NCI-H524 treated with DMSO at 0.1 percent for 48 hours (cell line): ENCODE results near the gene UBE2L3.
"Not testable (repeated sequence)": the region's sequence is repeated elsewhere in the genome, so short reads cannot be mapped to it uniquely, and the experiment has no call there.

Experiments used
- DNase-seq: peaks from one replicate; lab custom pipeline; 2025; lab: John Stamatoyannopoulos, UW

Gene UBE2L3

DNA sequence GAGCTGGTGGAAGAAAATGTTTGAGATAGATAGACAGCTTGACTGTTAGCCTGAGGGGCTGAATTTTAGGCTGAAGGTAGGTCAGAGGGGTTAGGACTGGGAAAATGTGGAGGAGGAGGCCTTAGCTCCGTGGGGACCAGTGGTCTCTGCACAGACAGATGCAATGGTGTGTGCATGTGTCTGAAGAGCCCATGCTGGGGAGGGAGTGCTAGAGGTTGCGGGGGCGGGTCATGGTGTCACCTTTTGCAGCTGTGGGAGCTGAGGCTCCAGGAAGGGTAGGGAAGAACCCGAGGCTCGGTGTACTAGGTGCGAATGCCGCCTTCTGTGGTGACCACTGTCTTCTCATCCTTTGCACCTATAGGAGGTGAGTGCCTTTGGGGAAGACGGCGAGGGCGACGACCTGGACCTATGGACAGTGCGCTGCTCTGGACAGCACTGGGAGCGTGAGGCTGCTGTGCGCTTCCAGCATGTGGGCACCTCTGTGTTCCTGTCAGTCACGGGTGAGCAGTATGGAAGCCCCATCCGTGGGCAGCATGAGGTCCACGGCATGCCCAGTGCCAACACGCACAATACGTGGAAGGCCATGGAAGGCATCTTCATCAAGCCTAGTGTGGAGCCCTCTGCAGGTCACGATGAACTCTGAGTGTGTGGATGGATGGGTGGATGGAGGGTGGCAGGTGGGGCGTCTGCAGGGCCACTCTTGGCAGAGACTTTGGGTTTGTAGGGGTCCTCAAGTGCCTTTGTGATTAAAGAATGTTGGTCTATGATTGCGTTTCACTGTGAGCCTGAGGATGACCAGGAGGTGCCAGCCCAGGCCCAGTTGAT is 76.2 kb downstream of the UBE2L3 start:
- no peak for DNase-seq

DNA sequence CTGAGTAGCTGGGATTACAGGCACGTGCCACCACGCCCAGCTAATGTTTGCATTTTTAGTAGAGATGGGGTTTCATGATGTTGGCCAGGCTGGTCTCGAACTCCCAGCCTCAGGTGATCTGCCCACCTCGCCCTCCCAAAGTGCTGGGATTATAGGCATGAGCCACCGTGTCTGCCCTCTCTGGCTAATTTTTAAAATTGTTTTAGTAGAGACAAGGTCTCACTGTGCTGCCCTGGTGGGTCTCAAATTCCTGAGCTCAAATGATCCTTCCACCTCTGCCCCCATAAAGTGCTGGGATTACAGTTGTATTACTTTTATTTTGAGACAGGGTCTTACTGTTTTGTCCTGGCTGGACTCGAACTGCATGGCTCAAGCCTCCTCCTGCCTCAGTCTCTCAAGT is 78.0 kb downstream of the UBE2L3 start:
- DNase-seq = not testable (repeated sequence)

DNA sequence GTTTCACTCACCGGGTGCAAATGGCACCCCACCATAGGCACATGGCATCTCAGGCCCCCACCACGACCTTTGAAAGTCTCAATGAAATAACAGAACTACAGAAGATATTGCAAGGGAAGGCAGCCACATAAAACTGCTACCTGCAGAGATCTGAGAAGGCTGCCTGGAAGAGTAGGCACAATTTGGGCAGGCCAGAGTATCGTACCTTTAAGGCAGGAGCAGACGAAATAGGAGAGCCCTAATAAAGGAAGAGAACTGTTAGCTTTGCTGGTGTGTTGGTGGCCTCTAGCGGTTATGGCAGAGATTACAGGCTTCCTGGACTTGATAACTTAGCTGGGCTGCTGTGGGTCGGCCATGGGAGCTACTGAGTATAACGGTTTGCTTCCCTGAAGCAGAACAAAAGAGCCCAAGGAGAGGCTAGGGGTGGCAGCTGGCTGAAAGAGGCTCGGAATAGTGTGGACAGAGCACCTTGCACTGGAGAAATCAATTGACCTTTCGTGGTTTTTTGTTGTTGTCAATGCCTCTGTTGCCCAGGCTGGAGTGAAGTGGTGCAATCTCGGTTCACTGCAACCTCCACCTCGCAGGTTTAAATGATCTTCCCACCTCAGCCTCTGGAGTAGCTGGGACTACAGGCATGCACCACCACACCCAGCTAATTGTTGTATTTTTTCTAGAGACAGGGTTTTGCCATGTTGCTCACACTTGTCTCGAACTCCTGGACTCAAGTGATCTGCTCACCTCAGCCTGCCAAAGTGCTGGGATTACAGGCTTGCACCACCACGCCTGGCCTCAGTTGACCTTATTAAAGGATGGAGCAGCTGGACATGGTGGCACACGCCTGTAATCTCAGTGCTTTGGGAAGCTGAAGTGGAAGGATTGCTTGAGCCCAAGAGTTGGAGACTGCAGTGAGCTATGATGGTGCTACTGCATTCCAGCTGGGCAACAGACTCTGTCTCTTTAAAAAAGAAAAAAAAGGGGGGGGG is 79.4 kb downstream of the UBE2L3 start:
- peak; percentile 11 for DNase-seq

DNA sequence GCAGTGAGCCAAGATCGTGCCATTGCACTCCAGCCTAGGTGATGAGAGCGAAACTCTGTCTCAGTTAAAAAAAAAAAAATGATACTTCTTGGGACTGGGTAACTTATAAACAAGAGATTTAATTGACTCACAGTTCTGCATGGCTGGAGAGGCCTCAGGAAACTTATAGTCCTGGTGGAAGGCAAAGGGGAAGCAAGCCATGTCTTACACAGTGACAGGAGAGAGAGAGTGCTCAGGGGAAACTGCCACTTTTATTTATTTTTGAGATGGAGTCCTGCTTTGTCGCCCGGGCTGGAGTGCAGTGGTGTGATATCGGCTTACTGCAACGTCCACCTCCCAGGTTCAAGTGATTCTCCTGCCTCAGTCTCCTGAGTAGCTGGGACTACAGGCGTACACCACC is 82.8 kb downstream of the UBE2L3 start:
- DNase-seq = no peak

DNA sequence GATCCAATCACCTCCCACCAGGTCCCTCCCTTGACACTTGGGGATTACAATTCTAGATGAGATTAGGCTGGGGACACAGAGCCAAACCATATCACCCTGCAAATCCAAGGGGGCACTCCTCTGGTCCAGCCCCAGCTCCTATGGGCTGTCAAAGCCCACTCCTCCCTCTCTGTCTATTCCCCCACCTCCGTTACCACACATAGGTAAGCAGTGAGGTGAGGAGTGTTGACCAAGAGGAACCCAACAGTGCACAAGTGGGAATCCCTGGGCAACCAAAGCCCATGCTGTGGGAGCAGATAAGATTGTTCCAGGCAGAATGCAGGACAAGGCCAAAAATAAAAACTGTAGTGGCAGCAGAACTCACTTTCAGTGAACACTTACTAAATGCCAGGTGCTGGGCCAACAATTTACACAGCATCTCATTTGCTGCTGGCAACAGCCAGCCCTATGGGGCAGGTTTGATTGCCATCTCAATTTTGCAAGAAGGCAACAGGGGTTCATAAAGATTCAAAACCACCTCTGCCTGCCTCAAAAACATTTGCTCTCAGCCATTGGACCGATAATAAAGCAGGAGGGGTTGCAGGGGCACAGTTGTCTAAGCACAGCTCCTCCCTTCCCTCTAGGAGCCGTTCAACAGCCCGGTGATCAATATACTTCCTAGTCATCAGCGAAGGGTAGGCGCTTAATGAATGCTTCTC is 83.5 kb downstream of the UBE2L3 start:
- DNase-seq = no peak

DNA sequence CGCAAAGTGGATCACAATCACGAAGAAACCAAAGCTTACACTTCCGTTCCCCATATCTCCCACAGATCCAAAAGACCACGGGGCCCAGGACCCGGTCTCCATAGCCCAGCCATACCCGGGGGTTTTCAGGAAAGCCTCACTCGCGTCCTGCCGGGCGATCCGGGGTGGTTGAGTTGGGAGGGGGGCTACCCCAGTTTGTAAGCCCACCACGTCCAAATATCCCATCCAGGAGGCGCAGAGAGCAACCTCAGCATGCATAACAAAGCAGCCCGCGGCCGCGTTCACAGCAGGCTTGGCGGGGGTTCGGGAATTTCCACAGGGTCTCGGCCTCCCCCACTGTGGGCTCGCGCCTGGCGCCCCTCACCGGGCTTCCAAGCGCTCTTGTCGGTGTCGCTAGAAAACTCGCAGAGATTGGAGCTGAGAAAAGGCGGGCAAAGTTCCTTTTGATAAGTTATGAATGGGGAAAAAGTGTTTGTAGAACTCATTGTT is 84.1 kb downstream of the UBE2L3 start:
- DNase-seq = no peak

DNA sequence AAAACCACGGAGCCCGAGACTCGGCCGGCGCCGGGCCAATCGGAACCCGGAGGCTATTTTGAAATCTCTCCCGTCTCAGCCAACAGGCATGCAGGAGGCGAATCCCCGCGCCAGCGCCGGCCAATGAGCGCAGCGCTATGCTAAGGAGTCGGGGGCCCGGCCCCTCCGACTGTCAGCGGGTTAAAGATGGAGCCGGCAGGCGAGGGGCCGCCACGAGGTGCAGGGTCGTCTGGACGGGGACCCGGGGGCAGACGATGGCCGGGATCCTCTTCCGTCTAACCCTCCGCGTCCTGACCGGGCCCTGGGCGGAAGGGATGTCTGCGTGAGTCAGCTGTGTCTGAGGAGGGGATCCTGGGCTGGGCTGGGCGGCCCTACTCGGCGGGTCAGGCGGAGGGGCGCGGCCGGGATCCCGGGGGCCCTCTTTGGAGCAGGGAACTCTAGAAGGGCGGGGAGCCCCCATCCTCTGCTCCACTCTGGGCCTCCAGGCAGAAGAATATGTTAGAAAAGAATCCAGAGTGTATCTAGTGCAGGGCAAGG is 84.6 kb downstream of the UBE2L3 start:
- peak; percentile 49 for DNase-seq

DNA sequence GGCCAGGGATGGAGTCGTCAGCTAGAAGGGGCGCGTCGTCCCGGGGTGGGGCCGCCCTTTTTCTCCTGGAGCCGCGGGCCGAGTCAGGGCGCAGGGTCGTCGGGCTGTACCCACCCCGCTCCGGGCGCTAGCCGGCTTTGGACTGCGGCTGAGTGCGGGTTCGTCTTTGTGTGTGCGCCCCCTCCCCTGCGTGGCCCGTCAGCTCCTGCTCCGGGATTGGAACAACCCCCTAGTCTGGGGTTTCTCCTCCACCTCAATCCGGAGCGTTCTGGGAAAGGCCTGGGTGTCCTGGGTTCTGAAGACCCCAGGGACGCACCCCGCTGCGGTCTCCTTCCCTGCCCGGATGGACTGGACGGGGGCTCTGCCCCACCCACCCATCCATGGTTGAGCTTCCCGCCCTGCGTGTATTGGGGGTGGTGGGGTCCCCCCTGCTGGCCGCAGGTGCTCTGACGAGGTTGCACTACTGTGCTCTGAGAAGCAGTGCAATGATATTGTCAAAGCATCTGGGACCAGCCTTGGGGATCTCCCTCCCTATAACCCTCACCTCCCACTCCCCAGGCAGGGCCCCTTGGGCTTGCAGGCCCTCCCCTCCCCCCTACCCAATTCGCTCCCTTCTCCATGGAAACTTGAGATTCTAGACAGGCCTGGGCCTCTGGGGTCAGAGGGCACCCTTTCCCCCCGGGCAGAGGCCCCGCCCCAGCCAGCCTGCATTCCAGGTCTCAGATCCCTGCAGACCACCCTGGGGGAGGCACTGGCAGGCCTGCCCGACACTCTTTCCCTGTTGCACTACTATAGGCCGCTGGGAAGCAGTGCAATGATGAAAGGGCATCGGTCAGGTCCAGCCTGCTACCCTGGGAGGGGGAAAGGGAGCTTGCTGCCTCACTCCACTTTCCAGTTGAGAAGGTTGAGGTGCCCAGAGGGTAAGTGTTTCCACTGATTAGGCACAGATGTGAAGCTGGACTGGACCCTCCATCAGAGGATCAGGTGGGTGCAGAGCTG is 85.3 kb downstream of the UBE2L3 start:
- DNase-seq = no peak

DNA sequence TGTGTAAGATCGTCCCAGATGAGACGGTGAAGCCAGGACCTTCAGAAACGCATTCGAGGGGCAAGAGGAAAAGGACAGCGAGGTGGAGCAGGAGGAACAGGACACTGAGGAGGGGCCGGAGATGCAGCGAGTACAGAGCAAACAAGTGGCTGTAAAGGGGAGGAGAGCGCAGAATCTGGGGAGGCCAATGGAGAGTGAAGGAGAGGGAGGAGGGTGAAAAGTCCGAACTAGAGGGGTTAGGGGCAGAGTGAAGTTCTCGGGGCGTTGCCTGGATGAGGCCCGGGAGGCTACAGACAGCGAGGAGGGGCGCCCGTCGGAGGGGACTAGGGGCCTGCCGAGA is 89.5 kb downstream of the UBE2L3 start:
- no peak for DNase-seq

DNA sequence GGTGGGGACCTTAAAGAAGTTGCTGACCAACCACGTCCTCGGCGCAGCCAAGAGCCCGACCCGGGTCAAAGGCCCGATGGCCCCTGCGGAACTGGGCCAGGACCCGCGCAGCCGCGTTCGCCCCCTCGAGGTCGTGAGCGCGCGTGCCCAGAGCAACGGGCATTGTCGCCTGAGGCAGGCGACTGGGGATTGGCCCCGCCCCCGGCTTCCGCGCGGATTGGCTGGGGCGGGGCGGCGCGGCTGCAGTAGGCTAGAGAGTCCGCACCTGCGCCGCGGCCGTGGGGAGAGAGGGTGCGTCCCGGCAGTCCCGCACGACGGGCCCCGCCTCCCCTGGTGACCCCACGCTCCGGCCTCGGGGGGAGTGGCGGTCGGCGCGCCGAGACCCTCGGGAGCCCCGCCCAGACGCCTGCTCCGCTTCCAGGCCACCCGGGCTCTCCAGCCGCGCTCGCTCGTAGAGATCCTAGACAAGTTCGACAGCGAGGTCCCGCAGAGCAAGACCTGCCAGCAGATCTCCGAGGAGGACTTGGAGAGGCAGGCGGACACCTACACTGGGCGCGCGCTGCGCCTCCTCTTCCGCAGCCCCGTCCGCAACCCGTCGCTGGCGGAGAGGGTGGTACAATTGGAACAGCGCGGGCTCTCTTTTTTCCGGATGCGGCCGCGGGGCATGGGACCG is 90.0 kb downstream of the UBE2L3 start:
- DNase-seq = peak; percentile 43

DNA sequence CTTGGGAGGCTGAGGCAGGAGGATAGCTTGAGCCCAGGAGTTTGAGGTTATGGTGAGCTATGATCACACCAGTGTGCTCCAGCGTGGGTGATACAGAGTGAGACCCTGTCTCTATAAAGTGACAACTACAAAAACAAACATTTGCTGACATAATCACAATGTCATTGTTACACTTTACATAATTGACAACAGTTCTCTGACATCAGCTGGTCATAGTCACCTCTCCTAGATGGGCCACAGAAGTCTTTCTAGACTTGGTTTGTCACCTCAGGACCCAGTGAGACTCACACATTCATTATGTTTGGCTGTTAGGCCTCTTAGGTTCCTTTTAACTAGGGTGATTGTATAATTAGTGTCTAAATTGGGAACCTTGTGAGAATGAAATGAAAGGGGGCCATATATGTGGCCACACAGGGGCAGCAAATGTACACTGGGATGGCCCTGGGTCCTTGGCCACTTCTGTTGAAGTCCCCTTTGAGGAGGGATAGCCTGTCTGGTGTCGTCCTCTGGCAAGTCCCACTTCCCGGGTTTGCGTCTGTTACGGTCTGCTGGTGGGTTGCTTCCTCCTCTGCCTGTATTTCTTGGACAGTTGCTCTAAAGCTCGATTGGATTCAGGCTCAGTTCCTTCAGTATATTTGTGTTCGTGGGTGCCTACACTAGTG is 92.5 kb downstream of the UBE2L3 start:
- DNase-seq = no peak

DNA sequence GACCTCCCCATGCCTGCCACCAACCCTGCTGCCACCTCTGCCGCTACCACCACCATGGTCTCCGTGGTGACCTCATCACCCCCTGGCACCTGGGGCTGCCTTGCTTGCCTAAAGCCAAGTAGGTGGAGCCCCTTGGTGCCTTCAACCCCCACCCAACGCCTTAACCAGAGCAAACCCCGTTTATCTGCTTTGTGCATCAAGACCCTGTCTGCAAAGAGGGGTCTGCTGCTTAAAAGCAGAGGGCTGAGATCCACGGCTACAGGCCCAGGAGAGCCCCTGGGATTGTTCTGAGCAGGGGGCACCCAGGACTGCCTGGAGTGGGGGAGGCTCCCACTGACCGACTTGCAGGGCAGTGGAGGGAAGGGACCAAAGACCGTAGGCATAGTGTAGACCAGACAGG is 93.4 kb downstream of the UBE2L3 start:
- DNase-seq = no peak

DNA sequence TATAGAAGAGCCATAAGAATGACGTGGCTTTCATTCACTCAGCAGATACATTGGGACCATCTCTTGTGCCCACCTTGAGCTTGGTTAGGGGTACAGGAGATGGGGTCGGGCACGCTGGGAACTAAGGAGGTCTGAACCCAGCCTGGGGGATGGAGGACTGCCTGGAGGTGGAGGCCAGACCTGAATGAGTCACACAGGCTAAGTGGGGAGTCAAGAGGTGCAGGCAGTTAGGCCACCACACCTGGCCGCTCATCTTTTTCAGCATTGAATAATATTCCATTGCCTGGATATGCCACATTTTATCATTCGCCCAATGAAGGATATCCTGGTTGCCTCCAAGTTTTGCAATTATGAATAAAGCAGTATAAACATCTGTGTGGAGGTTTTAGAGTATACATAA is 94.5 kb downstream of the UBE2L3 start:
- no peak for DNase-seq

DNA sequence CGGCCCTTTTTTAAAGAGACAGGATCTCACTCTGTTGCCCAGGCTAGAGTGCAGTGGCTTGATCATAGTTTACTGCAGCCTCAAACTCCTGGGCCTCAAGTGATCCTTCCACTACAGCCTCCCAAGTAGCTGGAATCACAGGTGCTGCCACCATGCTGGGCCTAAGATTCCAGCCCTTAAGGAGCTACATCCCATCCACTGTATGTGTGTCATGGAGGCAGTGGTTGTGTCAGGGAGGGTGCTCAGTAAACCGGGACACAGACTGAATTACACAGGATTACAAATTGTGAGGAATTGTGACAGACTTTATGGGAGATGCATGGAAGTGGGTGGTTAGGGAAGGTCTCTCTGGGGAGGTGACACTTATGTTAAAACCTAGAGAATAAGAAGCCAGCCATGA is 96.2 kb downstream of the UBE2L3 start:
- no peak for DNase-seq

DNA sequence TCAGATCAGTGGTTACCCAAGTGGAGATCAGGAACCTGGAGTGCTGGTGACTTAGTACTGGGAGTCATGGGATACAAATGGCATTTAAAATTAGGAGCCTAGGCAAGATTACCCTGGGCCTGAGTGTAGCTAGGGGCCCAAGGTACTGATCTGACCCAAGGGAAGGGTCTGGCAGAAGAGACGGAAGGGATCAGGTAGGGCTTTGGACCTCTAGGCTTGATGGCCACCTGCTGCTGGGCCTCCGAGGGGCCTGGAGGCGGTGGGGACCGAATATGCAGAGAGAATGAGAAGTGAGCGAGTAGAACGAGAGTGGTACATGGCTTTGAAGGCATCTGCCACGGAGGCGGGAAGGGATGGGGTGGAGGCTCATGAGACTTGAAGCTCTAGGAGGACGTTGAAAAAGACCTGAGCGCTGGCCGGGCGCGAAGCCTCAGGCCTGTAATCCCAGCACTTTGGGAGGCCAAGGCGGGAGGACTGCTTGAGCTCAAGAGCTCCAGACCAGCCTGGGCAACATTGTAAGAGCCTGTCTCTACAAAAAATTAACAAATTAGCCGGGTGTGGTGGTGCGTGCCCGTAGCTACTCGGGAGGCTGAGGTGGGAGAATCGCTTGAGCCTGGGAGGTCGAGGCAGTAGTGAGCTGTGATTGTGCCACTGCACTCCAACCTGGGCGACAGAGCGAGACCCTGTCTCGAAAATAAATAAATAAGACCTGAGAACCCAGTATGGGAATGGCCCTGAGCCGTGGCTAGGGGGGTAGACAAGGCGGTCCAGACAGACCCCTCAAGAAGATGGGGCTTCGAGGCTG is 97.7 kb downstream of the UBE2L3 start:
- DNase-seq = no peak

DNA sequence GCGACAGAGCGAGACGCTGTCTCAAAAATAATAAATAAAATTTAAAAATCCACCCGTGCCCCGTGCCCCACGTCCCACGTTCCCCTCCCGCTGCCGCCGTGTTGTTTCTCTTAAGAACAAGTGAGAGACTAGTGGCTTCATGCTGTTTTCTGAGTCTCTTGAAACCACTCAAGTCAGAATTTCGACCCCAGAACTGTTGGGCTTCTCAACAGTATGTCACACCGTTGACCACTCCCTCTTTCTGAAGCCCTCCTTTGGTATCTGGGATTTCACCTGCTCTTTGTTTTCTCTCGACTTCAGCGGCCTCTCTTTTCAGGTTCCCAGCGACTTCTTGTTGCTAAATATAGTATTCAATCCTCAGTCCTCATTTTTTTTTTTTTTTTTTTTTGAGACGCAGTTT is 99.3 kb downstream of the UBE2L3 start:
- DNase-seq = no peak

DNA sequence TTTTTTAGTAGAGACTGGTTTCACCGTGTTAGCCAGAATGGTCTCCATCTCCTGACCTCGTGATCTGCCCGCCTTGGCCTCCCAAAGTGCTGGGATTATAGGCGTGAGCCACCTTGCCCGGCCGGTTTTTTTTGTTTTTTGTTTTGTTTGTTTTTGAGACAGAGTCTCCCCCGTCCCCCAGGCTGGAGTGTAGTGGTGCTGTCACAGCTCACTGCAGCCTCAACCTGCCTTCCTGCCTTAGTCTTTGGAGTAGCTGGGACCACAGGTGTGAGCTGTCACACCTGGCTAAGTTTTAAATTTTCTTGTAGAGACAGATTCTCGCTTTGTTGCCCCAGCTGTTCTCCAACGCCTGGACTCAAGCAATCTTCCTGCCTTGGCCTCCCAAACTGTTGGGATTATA is 101.5 kb downstream of the UBE2L3 start:
- DNase-seq = no peak

DNA sequence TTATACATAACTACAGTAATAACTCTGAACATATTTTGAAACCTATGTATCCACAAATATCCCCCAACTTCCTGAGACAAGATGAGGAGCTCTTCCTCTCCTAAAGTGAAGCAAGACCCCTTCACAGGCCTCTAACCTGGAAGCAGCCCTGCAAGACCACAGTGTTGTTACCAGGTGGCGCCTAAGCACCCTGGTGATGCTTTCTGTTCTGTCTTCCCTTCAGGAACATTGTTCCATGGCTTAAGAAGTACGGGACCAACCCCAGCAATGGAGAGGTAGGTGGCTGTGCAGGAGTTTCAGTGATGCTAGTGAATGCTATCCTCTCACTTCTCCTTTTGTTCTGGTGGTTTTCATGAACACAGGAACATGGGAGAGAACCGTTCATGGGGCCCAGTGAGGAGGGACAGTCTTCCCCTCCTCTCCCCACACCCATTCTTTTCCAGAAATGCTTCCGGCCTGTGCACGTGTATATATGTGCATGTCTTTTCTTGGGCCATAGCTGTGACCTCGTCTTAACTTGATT is 104.7 kb downstream of the UBE2L3 start:
- no peak for DNase-seq
